ENCODE results near the gene ANO3.

ANO3 gene

DNA sequence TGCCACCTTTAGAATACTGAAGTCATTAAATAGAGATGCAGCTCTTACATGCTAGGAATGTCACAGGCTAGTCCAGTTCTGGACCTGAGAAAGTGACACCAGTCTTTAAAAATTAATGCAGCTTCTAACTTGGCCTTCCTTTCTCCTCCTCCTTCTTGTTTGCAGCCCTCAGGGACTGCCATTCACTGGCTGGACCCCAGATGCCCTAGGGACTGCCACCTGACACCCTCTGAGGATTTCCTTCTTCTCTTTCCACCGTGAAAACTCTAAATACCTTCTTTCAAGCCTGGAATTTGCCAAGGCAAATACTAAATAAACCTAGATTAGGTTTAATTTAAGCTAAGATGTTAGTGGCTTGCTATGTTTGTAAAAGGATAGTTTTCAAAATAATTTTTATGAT is 161.7 kb downstream of the ANO3 start:
- no peak for DNase-seq (ENCODE audit: low read depth in 2 of 2)

DNA sequence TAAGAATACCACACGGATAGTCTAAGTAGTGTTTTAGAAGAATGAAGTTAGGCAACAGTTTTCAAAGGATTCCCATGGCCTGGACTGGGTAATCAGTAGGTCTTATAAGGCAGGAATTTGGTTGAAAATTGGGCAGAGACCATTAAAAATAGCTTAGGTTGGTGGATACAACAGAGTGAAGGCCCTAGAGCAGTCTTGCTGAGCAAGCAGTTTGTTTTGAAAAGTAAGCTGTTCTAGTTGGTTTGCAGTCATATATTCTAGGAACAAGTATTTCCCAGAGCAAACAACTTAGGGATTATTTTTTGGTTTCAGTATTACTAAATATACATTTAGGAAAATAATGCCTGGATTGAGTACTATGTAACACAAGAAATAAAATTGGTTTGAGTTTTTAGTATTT is 175.3 kb downstream of the ANO3 start:
- no peak for DNase-seq (ENCODE audit: low read depth in 2 of 2)

DNA sequence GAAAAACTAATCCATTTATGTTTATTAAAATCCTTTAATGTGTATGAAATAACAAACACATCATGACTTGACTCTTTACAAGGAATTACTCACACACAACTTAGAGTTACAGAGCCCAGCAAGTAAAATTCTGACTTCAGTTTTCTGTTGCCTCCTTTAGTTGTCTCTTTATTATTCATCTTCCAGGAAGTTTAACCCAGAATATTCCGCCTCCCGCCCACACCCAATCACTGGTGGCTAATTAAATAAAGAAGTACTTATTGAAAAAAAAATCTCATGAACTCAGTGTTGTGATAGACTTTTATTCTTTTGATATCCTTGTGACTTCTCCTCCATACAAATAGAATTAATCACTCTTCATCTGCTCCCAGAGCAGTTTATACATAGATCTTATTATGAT is 178.2 kb downstream of the ANO3 start:
- DNase-seq (ENCODE audit: low read depth in 2 of 2): no peak

DNA sequence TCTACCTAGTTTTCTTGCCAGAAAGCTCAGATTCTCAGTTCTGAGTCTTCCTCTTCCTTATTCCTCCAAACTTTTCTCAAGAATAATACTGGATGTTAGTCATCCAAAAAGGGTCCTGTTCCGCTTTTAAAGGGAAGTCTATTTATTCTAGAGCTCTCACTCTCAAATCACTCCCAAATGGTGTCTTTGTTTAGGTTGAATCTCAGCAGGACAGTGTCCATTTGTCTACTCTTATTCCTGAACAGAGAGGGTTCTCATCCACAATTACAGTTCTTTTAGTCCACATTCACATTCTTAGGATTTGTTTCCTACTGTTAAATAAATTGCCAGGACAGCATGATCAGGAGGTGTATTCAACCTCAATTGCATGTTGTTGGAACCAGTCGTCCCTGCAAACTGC is 178.8 kb downstream of the ANO3 start:
- DNase-seq (ENCODE audit: low read depth in 2 of 2): no peak

DNA sequence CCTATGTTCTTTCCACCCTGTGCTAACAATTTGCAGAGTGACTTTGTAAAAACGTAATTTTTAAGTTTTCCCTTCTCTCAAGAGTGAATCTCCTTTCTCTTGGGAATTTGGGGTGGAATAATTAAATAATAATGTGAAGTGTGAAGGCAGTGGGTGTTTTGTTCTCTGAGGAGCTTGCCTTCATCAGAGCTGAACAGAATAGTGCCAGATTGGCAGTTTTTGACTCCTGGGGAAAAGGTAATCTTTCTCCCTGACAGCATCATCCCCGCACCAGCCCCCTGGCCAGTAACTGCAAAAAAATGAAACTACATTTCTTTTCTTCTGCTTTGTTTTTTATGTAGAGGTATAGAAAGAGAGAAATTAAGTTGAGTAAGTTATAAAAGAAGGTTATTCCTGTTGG is 180.3 kb downstream of the ANO3 start:
- no peak for DNase-seq (ENCODE audit: low read depth in 2 of 2)

DNA sequence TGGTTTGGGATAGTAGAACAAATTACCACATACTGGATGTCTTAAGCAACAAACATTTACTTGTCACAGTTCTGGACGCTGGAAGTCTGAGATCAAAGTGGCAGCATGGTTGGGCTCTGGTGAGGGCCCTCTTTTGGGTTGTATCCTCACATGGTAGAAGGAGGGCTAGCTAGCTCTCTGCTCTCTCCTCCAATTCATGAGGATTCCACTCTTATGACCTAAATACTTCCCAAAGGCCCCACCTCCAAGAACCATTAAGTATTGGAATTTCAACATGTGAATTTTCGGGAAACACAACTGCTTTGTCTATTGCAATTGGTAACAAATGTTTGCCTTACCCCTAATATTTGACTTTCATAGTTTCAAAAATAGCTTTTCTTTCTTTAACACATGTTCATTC is 187.5 kb downstream of the ANO3 start:
- no peak for DNase-seq (ENCODE audit: low read depth in 2 of 2)

DNA sequence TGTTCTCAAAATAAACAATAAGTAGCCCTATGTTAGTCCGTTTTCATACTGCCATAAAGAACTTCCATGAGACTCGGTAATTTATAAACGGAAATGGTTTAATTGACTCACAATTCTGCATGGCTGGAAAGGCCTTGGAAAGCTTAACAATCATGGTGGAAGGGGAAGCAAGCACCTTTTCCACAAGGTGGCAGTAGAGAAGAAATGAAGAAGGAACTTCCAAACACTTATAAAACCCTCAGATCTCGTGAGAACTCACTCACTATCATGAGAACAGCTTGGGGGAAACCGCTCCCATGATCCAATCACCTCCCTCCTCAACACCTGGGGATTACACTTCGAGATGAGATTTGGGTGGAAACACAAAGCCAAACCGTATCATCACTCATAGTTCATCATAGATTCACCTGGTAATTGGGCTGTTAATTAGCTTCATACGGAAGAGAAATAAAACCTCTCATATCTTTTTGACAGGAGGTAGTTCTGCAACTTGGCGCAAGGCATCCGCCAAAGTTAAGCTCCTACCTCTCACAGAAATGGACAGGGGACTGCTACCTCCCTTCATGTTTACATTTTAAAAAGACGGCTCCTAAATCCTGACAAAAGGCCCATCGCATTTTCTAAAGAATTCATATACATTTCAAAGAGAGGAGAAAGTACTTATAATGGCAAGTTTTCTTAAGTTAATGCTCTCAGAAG is 191.1 kb downstream of the ANO3 start:
- DNase-seq (ENCODE audit: low read depth in 2 of 2): no peak

DNA sequence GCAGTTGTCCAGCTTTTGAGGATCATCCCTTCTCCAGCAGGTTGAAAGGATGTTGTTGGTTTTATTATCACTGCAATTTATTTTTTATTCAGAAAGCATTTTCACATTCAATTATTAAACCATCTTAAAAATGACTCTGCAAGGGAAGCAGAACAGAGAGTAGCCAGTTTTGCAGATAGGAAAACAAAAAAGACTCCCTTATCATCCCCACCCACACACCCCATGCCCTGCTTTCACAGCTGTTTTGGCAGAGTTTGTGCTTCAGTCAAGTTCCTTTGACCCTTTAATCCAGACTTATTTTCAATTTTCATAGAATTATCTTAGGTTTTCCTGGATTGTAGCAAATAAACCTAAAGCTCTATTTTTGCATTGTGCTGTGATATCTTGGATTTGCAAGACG is 195.8 kb downstream of the ANO3 start:
- DNase-seq (ENCODE audit: low read depth in 2 of 2): no peak

DNA sequence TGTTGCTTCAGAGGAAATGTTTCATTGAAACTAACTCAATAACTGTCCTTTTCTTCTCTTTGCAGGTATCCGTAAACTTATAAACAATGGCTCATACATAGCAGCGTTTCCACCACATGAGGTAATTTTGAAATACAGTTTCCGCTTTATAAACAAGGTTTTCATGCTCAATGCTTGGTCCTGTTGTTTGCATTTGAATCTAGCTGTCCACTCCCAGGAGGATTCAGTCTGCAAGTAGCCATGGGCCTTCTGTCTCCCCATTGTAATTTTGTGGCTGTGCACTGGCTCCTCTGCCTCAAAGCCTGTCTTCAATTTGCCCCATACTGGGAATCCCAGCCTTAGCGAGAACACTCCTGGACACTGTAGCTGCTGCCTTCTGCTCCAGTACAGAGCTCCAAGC is 205.4 kb downstream of the ANO3 start:
- no peak for DNase-seq (ENCODE audit: low read depth in 2 of 2)

DNA sequence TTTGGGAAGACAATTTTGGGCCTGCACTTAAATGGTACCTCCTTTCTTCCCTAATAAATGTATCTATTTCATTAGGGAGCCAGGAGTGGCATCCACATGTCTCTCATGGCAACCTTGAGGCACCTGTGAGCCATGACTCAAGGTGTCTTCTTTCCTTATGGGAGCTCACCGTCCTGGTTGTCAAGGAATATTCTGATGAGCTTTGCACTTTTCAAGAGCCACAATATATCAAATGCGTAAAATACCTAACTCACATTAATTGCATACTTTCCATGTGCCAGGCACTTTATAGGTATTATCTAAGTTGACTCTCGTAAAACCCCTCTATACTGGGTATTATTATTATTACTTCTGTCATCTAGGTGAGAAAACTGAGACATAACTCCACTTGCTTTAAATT is 207.6 kb downstream of the ANO3 start:
- no peak for DNase-seq (ENCODE audit: low read depth in 2 of 2)

DNA sequence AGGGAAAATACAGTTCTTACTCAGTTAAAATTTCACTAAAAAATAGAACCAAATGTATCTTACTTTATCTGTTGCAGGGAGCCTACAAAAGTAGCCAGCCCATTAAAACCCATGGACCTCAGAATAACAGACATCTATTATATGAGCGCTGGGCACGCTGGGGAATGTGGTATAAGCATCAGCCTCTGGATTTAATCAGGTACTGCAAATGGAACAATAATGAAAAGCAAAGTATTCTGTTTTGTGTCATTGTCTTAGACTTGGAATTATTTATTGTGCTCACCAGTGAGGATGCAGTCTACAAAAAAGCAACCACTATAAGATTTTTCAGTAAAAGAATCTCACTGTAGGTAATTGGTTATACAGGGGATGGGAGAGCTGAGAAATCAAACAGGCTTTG is 209.9 kb downstream of the ANO3 start:
- no peak for DNase-seq (ENCODE audit: low read depth in 2 of 2)

DNA sequence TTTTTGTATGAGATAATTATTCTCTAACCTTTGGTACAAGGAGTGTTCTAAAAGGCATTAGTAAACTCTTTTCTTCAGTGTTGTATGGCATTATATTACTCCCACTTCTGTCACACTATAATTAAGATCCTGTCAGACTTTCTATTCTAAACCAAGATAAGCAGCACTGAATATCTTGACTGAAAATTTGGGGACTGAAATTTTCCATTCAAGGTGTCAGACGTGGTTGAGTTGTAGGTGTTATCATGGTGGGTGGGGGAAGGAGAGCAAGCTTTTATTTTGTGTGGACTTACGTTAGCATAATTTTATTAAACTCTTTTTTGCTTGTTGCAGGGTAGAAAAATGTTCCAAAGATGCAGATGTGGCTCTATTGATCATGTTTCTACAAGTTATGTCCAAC is 217.2 kb downstream of the ANO3 start:
- no peak for DNase-seq (ENCODE audit: low read depth in 2 of 2)

DNA sequence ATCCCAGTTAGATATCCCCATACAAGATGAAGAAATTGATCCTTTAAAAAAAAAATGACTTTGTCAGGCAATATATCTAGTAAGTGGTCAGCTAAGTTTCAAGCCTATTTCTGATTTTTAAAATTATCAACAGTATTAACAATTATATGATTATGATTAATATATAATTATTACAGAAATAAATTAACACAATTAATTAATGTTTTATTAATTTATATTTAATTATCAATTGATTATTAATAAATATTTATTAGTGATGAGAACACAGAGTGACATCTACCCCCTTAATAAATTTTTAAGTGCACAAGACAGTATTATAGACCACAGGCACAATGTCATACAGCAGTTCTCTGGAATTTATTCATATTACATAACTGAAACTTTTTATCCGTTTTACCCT is 218.1 kb downstream of the ANO3 start:
- DNase-seq (ENCODE audit: low read depth in 2 of 2): no peak

DNA sequence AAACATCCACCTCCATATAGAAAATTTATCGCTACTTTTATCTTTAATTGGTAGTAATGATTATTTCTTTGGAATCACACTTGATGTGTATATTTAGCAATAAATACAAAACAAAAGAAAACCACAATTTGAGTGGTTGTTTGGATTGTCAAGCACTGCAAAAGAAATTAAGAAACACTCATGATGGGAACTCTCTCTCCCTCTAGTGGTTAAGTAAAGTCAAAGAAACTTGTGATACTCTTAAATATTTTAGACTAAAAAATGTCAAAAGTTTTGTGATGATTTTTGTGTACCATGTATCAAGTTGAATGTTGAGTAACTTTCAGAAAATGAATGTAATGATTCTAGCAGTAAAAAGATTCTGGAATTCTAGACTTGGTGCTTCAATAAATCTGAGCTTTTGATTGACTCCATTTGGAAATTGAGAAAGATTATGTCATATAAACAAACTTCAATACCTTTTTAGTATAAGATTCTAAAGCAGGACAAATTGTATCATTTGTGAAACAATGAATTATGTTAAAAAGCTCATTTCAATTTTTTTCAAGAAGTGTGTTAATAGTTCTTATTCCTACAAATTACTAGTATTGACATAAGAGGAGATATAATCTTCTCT is 219.4 kb downstream of the ANO3 start:
- no peak for DNase-seq (ENCODE audit: low read depth in 2 of 2)

DNA sequence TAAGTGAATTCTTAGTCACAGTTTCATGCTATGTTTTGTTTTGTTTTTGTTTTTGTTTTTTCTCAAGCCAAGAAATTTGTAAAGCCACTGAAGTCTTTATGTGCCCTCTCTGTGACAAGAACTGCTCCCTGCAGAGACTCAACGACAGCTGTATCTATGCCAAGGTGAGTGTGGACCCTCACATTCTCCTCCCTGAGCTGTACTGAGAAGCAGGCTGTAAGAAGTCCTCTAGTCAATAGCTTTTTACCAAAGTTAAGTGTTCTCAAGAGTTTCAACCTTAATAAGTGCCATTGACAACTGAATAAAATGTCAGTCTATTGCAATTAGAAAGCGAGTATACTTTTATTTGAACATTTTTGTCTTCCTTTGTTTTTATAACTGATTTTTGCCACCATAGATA is 221.3 kb downstream of the ANO3 start:
- DNase-seq (ENCODE audit: low read depth in 2 of 2): no peak

DNA sequence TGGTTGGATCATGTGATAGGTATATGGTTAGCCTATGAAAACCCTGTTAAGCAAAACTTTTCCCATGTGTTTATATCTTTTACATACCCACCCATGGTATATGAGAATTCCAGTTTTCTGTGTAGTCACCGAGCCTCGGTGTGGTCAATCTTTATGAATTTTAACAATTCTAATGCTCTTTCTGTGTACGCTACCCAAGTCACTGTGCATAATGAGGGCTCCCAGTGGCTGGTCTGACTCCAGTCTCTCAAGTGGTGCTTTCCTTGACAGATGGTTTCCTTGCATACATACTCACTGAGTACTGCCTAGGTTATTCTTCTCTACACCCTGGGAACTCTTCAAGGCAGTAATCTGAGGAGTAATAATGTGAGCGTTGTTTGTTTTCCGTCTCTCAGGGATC is 222.5 kb downstream of the ANO3 start:
- no peak for DNase-seq (ENCODE audit: low read depth in 2 of 2)

DNA sequence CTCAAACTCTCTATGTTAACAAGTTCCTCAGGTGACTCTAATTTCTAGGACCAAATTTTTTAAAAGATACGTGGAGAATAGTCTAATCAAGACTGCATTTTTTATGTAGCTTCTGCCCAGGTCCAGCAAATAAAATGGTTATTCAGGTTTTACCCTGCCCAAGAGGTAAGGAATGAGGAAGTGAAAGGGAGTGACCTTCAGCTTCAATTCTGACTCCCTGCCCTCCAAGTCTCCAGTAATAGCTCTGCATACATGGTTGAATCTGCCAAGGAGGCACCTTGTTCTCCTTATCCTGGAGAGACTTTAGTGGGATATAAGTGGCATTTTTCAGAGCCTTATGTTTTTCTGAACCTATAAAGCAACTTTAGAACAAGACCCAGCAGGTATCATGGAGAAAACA is 224.7 kb downstream of the ANO3 start:
- no peak for DNase-seq (ENCODE audit: low read depth in 2 of 2)

DNA sequence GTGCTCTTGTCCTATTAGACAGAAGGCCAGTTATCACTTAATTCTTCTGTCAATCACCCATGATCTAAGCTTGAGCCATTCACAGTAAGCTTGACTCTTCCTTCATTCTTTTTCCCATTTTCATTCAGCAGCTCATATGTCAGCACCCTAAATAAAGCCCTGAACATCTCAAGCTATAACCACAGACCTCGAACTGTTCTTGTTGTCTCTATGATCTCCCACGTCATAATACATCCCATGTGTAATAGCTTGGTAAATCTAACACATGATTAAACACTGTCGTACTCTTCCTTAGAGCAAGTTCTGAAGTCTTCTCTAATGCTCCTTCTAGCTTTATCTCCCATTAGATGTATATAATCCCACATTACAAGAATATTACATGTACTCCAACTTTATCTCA is 225.7 kb downstream of the ANO3 start:
- DNase-seq (ENCODE audit: low read depth in 2 of 2): no peak

DNA sequence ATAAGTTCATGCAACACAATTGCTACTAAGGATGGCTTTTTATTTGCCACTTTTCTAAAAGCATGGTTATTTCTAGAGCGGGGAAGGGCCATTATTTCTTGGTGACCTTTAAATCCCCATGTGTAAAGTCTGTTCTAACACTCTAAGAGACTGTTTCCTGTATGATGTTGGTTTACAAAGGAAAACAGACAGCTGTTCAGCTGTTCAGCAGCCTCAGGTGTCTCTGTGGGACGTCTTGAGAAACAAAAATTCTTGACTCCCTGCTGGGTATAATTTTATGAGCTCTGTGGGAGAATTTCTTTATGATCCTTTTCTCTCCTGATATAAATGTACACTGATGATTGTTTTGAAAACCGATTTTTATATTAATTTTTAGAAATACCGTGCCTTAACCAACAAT is 226.3 kb downstream of the ANO3 start:
- no peak for DNase-seq (ENCODE audit: low read depth in 2 of 2)

DNA sequence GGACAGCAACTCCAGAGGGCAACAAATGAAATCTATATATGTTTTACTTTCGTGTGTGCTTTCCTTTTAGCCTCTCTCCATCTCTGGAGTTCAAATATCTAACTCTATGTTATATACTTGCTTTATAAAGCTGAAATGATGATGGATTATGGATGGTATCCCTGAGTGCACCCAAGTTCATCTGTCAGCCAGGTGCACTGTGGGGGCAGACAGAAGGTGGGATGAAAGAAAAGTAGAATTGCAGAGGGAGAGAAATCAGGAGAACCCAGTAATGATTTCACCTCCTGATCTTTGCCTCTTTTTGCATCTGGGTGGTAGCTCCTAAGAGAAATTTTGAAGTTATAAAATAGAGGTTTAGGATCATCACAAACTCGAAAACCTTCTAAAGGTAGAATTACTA is 237.7 kb downstream of the ANO3 start:
- no peak for DNase-seq (ENCODE audit: low read depth in 2 of 2)

DNA sequence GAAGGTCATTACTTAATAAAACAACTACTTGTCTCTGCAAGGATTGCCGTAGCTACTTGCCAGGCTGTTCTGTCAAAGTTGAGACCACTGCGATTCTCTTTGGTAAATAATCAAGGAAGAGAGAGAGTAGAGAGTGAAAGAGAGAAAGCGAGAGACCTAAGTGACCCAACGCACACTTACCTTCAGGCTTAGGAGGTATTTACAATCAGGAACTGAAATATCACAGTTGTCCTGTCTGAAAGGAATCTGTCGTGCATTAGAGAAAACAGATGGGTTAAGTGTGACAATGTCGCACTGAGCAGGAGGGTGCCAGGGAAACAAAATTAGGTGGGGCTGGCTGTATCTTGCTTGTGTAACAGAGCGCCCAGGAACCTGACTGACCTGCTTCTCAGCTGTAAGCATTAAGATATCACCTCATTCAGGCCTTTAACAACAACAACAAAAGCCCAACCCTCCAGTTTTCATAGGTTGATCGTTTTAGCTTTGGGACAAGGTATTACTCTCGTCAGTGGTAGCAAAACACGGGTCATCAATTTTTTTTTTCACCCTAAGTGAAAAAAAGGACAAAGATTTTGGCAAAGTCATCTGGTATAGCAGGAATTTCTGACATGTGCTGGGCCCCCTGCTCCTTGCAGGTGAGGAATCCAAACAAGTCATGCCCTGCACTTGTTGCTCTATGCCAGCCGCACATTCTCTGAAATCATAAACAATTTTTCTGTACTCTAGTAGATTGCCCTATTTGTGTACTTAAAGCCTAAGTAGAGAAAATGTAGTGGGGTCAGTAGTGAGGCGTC is 240.1 kb downstream of the ANO3 start, which contains the start of gene MUC15:
Gene MUC15, minus strand, starts transcription at position 403 of the 794 bp plus-strand sequence. CDS start 5,169 bp downstream, outside the sequence.
- DNase-seq (ENCODE audit: low read depth in 2 of 2): no peak

DNA sequence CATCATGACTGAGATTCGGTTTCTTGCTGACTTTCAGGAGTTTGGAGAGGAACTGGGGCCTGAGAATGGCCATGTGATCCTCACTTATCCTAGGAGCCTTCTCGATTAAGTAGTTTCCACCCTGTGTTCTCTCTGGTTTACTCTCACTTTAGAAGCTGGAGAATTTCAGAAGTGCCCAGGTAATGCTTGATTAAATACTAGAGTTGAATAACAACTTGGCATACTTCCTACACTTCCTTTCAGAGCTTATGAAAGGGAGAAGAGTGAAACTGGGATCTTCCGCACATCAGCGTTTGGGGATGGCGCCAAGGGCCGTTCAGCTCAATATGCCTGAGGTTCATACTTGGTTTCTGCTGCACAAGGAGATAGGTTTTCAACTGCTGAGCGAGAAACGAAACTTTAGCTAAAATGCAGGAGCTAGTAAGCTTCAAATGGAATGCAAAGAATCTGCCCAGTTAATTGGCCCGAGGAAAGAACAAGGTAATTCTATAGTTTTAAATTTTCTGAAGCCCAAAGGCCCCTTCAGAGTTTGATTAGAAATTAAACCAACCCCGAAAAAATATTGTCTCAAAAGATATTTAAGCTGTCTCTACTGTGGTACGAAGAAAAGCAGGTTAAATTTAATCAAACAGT is 241.0 kb downstream of the ANO3 start:
- DNase-seq (ENCODE audit: low read depth in 2 of 2): no peak

DNA sequence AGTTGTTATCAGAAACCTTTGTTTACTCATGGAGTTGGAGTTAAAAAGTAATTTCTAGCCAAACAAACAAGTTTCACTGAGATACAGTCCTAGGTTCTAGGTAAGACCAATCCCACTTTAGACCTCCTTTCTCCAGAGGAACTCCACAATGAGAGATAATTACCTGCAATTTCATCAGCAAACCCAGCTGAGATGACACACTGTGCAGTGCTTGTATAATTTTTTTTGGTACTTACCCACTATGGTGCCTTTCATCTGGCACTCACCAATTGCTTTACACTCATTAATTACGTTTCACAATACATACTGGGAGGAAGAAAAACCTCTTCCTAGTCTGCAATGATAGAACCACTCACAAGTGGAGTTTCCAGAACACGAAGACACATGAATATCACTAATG is 242.0 kb downstream of the ANO3 start:
- DNase-seq (ENCODE audit: low read depth in 2 of 2): no peak

Data from stimulated activated CD8-positive, alpha-beta memory T cell treated with anti-CD3 and anti-CD28 coated beads, Interleukin-7, amount 100 ng/mL, for 1 hour (primary cell).